NB4 (cell line): ENCODE results near the gene PDE6G.
A peak's percentile ranks its signal among the peaks of the same experiment; 100 is the strongest.
"Not testable (repeated sequence)": the region's sequence is repeated elsewhere in the genome, so short reads cannot be mapped to it uniquely, and the experiment has no call there.

Experiments used
- DNase-seq: peaks from one replicate; pipeline ENCODE4 v3.0.0; 2010; ENCODE audit warnings: low read depth
- H3K4me3 ChIP-seq: one replicate; pipeline ENCODE4 v1.5.1; 2011; ENCODE audit warnings: mild to moderate bottlenecking, low read depth, low read length, moderate library complexity
- CTCF ChIP-seq: IDR thresholded peaks from one replicate; pipeline ENCODE4 v1.5.1; 2012; ENCODE audit warnings: low read depth, low read length
- MYC ChIP-seq: IDR thresholded peaks from 2 replicates; pipeline ENCODE4 v1.6.1; 2011; ENCODE audit warnings: low read depth, low read length
- POLR2A ChIP-seq: IDR thresholded peaks from 2 replicates; pipeline ENCODE4 v1.6.1; 2011; ENCODE audit warnings: mild to moderate bottlenecking; ENCODE audit not compliant: insufficient read length; ENCODE audit errors: extremely low read depth
- TF ChIP-seq, protein P1 (sequence below): IDR thresholded peaks from 2 replicates; pipeline ENCODE4 v1.6.1; 2011; ENCODE audit warnings: low read depth, low read length

The PDE6G gene

GRCh38 chr17:81635431-81635830 is 20.9 kb downstream of the PDE6G start:
- peak overlapping the region; percentile 95 for H3K4me3 ChIP-seq
- TF ChIP-seq CTCF: no peak
- TF ChIP-seq, protein P1, sequence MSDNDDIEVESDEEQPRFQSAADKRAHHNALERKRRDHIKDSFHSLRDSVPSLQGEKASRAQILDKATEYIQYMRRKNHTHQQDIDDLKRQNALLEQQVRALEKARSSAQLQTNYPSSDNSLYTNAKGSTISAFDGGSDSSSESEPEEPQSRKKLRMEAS: no peak
- no peak for TF ChIP-seq MYC
- TF ChIP-seq POLR2A: no peak

DNA sequence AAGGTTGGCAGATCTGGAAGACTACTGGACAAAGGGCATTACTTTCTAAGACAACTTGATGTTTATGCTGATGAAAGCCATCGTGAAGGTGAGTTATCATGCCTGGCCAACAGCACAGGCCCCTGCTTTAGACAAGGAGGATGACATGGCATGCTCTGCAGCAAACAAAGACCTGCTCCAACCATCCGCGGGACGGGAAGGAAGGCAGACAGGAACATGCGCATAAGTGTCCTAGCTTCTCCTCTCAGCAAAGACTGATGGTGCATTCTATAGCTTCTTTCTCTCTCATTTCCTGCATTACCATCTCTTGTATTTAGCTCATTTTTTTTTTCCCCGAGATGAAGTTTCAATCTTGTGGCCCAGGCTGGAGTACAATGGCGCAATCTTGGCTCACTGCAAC is 24.9 kb downstream of the PDE6G start:
- no peak overlapping the region for H3K4me3 ChIP-seq
- no peak for TF ChIP-seq POLR2A
- no peak for TF ChIP-seq CTCF
- no peak for TF ChIP-seq MYC
- TF ChIP-seq, protein P1: no peak
- DNase-seq: no peak

More at GRCh38 chr17:81635431-81635830, 20.9 kb downstream of the PDE6G start:
- no peak for DNase-seq

DNA sequence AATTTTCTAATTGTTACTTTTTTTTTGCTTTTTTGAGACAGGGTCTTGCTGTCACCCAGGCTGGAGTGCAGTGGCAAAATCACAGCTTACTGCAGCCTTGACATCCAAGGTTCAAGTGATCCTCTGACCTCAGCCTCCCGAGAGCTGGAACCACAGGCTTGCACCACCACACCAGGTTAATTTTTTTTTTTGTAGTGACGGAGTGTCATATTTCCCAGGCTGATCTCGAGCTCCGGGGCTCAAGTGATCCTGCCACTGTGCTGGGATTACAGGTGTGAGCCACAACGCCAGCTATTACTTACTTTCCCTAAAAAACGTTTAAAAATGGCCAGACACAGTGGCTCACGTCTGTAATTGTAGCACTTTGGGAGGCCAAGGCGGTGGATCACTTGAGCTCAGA is 26.1 kb downstream of the PDE6G start:
- TF ChIP-seq POLR2A (no peak), MYC (no peak), CTCF (no peak)
- TF ChIP-seq, protein P1: no peak
- H3K4me3 ChIP-seq: no peak overlapping the region
- DNase-seq: no peak

GRCh38 chr17:81621494-81622130 is 34.7 kb downstream of the PDE6G start:
- no peak overlapping the region for H3K4me3 ChIP-seq
- no peak for TF ChIP-seq MYC
- TF ChIP-seq, protein P1: no peak
- no peak for TF ChIP-seq POLR2A
- TF ChIP-seq CTCF: no peak
- DNase-seq: no peak

- DNase-seq, H3K4me3 ChIP-seq: not testable (repeated sequence)
Observed at GRCh38 chr17:81618307-81618706, 38.0 kb downstream of the PDE6G start.

DNA sequence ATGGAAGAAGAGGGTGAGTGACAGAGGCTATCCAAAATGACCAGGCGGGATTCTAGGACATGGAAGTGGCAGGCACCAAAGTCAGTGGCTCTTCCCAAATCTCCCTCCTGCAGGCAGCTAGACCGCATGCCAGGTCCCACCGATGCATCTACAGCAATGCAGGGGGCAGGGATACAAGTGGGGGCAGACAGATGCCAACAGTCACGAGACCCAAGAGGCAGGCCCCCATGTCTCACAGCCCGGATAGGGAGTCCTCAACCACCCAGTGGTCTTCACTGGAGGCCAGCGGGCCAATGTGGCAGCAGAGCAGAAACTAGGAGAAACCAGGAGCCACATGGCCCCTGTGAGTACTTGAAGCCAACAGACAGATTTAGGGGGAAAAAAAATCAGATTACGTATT is 39.5 kb downstream of the PDE6G start:
- no peak for TF ChIP-seq CTCF
- TF ChIP-seq POLR2A: no peak
- no peak for TF ChIP-seq MYC
- TF ChIP-seq, protein P1: no peak
- DNase-seq: no peak
- H3K4me3 ChIP-seq: no peak overlapping the region
